HG03460 (cell line): ENCODE data around the gene MUC5AC.
"Not testable (repeated sequence)": the region's sequence is repeated elsewhere in the genome, so short reads cannot be mapped to it uniquely, and the experiment has no call there.

Source experiments
- ATAC-seq: cut with Tn5 transposase; IDR thresholded peaks from one replicate; pipeline ENCODE4 v1.9.1; 2021; ENCODE audit not compliant: unreplicated experiment

Gene MUC5AC

DNA sequence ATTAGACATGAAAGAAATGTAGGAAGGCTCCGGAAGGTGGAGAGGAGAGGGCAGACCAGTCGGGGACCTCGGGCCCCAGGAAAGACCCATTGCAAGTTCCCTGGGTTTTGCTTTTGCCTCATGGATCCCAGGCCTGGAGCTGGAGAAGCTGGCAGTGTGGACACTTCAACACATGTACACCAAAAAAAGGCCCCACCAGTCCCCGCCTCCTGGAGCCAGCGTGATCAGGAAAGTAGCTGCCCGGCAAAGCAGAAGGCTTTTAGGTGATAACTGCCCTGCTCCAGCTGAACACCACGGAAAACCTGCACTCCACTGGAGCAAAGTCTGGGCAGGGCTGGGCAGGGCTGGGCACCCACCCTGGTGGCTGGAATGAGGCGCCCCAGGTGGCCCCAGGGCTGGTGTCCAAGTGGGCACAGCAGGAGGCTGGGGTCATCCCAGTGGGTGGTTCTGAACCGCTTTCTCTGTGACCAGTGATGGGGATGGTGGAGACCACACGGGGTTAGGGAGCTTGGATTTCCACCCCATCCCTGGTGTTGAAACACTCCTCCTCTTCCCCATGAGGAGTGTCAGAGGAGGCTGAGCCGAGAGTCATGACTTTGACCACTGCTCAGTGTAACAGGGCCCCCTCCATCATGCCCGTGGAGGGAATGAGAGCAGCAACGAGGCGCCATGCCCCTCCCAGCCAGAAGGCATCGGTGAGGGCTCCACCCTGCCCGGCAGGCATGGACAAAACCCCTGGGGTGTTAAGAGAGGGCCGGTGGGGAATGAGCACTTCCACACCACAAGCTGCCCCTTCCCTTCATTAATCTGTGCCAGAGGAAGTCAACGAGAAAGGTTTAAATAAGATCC, 16.9 kb upstream of the MUC5AC start:
- ATAC-seq, result no peak

DNA sequence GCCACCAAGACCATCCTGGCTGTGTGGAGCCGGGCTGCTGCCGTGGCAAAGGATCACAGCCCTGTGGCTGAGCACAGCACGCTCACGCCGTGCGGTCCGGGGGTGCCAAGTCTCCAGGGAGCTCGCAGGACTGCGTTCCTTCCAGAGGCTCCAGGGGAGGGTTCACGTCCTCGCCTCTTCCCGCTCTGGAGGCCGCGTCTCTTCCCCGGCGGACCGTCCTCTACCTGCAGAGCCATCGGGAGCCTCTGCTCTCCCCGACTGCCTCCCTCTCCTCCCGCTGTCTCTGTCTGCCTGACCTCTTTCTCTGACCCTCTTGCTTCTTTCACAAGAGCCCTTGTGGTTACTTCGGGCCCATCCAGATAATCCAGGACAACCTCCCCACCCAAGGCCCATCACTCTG, 11.4 kb upstream of the MUC5AC start:
- ATAC-seq, result no peak

DNA sequence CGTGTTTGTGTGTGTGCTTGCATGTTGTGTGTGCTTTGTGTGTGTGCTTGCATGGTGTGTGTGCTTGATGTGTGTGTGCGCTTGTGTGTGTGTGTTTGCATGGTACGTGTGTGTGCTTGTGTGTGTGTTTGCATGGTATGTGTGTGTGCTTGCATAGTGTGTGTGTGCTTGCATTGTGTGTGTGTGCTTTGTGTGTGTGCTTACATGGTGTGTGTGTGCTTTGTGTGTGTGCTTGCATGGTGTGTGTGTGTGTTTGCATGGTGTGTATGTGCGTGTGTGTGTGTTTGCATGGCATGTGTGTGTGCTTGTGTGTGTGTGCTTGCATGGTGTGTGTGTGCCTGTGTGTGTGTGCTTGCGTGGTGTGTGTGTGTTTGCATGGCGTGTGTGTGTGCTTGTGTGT, 10.0 kb upstream of the MUC5AC start:
- ATAC-seq, result no peak

DNA sequence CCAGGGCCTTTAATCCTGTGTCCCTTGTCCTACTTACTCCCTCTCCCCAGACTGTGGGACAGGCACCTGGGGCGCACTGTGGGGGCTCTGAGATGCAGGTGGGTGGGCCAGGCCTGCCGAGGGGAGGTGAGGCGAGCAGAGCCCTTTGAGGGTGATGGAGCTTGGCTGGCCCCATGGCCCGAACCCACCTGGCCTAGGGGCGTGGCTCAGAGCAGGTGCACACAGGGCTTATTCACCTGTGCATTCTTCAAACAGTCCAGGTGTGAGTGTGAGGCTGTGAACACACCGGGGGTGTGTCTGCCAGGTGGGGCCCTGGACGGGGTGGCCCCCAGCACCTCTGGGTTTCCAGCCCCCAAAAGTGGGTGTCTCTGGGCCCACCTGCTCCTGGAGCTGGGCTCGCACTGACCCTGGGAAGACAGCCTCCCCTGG, 9.0 kb upstream of the MUC5AC start:
- ATAC-seq, result no peak

DNA sequence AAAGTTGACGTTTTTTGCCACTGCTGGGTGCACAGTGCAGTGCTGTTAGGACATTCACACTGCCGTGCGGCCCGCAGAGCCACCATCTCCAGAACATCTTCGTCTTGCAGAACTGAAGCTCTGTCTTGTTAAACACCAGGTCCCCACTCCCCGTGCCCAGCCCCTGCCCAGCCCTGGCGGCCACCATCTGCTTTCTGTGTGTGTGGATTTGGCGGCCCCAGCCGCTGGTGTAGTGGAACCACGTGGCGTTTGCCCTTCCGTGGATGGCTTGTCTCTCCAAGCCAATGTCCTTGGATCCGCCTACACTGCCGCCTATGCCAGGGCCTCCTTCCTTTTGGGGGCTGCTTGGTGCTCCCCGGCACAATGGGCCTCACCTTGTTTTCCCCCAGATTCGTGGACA, 8.2 kb upstream of the MUC5AC start:
- ATAC-seq, result no peak

DNA sequence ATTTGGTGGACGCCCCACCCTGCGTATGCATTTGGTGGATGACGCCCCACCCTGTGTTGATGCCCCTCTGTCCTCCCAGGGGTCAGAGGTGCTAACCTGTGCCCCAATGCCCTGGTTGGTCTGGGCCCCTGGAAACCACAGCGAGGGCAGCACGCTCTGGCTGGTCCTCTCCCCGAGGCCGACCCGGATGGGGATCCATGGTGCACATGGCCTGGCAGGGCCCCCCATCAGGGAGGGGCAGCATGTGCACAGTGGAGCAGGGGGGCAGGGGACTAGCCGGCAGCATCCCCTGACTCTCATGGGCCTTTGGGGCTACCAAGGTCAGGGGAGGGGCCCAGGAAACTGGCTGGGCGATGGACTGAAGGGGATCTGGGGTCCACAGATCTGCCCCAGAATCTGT, 7.6 kb upstream of the MUC5AC start:
- ATAC-seq, result no peak

DNA sequence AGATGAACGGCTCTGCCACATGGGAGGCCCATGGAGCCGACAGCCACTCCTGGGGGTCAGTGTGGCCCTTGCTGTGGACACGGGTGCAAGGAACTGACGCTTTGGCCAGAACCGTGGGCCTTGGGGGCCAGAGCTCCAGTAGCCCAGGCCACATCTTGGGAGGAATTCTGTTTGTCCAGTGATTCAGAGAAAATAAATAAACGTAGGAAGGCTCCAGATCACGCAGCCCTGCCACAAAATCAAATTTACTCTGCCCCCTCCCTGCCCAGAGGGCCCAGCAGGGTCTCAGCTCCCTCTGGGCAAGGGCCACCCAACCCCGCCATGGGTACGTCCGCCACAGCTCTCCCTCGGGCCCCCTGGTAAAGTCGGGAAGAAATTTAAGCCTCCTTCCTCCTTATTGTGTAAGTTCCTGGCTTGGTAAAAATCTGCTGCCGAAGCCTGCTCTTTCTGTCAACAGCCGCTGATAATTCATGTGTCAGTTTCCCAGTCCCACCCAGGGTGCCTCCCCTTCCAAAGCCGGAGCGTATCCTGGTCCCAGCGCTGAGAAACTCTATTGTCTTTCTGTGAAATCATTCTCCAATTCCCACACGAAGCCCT, 6.9 kb upstream of the MUC5AC start:
- no peak for ATAC-seq

DNA sequence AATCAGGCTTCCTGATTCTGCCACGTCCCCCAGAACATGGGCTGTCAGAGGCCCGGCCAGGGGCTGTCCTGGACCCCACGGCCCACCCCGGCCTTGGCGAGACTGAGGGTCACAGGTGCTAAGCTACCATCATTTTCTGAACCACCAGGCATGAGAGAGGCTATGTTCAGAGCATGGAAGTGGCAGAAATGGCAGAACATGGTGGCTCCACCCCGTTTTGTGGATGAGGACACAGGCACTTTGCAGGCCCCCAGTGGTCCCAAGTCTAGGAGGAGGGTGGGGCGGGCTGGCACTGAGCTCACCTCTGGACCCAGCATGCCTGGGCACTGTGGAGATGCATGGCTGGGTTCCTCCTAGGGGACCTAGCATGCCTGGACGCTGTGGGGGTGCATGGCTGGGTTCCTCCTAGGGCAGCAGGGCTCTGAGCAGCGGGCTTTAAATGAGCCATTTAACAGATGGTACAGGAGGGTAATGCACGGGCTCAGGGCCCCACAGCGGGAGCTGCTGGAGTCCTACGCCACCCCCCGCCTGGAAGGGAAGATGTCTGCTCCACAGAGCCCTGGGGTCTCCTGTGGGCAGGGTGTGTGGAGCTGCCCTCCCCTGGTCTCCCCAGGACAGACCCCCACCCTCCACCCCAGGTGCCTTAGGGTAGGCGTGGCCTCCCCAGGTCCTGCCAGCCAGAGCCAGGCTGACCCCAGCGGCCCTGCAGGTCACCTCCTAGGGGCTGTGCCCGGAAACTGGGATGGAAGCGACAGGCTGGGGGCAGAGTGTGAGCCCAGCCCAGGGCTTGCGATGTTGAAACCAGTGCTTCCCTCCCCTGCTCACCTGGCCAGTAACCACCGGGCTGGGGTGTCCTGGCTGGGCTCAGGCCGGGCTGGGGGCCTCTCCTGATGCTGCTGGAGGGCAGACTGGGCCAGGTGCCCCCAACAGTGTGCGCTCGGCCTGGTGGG, 6.1 kb upstream of the MUC5AC start:
- no peak for ATAC-seq

DNA sequence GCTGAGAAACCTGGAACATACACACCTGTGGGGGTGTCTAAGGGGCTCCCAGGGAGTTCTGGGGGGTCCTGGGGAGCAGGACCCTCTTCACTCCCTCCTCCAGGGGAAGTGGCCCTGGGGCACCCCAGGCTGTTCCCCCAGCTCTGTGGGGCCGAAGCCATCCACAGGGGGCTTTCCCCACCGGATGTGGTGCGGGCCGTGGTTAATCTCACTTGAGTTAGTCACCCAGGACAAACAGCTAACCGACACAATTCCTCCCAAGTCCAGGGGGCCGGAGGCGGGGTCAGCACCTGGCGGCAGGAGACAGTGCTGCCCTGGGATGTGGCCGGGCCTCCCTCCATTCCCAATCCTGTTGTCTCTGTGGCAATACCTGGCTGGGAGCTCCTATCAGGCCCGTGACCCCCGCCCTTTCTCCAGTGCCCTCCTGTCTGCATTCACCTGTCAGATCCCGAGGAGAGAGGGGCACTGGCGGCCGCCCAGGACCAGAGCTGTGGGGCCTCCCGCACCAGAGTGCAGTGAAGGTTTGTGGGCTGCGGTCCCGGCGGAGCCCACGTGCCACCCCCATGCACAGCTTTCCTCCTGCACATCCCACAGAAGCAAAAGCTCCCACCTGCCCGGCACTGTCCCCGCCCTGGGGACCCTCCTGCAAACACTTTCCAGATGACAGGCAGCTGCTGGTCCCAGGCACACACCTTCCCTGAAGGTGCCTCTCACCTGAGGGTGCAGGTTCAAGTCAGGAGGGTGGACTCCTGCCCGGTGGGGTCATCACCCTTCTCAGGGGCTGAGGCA, 5.2 kb upstream of the MUC5AC start:
- ATAC-seq, result no peak

DNA sequence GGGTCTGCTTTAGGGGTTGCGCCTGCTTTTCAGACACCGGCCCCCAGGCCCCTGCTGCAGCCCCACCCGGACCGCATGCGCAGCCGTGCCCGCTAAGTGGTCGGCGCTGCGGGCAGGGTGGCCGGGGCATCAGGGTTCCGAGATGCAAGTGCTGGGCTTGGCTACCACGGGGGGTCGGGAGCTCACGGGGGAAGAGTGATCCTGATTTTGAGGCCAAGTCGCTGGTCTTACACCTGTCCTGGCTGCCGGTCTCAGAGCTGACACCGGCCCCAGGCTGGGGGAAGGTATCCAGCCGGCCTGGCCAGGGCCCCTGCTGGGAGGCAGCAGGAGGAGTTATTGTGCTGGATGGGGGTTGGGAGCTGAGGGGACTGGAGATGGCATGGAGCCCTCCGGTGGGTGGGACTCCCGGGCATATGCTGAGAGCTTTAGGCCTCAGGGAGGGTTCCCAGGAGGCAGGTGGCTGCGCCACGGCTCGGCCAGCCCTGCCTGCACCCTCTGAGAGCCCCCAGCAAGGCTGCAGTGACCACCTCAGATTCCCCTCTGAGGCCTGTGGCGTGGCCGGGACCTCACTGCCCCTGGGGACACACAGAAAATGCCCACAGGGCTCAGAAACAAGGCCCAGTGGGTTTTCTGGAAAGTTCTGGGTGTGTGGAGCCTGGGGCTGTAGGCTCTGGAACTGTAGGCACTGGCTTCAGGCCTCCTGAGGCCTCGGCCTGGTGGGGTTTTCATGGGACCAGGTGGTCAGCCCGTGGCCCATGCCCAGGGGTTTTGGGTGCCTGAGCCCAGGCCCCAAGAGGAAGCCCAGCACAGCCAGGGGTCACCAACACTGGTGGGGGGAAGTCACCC, 4.4 kb upstream of the MUC5AC start:
- ATAC-seq, result no peak

DNA sequence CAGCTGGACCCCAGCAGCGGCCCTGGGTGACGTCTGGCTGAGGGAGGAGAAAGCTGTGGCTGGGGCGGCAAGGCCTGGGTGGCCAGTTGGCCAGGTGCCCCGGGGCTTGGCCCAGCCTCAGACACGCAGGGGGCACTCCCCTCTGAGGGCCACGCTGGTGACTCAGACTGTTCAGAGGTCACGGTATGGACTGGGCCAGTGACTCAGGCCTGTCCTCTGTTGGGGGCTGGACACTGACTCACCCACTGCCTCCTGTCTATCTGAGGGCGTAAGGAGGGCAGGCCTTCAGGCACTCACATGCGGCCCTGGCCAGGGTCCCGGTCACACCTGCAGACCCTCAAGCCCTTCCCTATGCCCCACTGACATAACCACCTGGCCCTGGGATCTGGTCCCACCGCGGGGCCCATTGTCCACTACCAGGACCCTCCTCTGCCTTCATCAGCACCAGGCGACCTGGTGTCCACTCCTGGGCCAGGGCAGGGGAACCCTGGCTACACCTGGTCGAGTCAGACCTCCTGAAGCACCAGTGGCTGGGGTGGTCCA, 3.7 kb upstream of the MUC5AC start:
- no peak for ATAC-seq

DNA sequence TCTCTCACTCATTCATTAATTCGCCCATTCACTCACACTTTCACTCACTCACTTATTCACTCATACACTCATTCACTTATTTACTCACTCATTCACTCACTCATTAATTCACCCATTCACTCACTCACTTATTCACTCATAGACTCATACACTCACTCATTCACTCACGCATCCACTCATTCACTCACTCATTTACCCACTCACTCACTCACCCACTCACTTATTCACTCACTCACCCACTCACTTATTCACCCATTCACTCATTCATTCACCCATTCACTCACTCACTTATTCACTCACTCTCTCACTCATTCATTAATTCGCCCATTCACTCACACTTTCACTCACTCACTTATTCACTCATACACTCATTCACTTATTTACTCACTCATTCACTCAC, 3.1 kb upstream of the MUC5AC start:
- not testable (repeated sequence) for ATAC-seq

DNA sequence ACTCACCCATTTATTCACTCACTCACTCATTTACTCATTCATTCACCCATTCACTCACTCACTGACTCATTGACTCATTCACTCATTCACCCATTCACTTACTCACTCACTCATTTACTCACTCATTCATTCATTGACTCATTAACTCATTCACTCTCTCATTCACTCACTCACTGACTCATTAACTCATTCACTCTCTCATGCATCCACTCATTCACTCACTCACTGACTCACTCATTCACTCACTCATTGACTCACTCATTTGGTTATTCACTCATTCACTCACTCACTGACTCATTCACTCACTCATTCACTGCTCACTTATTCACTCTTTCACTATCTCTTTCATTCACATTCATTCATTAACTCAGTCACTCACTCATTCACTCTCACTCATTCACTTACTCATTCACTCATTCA, 2.5 kb upstream of the MUC5AC start:
- no peak for ATAC-seq

DNA sequence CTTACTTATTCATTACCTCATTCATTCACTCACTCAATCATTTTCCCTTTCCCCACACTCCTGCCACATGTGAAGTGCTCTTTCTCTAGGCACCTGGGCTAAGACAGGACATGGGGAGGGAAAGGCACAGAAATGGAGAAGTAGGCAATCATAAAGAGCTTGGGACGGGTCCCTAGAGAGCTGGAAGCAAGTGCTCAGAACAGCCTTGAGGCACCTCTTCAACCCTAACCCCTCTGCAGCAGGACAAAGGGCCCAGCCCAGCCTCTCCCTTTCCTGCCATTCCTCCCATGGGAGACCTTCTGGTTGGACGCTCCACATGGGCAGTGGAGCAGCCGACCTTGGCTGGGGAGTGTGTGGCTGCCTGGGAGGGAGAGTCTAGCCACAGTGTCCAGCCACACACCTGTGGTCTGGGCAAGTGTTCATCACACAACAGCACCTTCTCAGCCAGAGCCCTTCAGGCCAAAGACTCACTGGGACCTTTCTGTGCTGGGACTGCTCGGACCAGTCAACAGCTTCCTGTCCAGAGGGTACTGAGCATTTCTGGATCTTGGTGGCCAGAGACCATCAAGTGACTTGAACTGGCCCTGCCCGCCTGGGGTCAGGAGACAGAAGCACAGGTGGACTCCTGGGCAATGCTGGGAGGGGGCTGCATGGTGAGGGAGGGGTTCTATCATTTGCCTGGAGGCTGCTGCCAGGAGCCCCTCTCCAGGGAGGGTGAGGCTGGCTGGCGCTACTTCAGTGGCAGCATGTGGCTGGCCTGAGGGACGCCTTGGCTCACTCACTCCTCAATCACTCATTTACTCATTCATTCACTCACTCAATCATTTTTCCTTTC, 1.0 kb upstream of the MUC5AC start:
- no peak for ATAC-seq

DNA sequence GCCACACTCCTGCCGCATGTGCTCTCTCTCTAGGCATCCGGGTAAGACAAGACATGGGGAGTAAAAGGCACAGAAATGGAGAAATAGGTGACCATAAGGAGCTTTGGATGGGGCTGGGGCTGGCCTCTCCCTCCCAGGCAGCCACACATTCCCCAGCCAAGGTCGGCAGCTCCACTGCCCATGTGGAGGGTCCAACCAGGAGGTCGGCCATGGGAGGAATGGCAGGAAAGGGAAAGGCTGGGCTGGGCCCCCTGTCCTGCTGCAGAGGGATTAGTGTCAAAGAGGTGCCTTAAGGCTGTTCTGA, 460 bp upstream of the MUC5AC start:
- no peak for ATAC-seq

DNA sequence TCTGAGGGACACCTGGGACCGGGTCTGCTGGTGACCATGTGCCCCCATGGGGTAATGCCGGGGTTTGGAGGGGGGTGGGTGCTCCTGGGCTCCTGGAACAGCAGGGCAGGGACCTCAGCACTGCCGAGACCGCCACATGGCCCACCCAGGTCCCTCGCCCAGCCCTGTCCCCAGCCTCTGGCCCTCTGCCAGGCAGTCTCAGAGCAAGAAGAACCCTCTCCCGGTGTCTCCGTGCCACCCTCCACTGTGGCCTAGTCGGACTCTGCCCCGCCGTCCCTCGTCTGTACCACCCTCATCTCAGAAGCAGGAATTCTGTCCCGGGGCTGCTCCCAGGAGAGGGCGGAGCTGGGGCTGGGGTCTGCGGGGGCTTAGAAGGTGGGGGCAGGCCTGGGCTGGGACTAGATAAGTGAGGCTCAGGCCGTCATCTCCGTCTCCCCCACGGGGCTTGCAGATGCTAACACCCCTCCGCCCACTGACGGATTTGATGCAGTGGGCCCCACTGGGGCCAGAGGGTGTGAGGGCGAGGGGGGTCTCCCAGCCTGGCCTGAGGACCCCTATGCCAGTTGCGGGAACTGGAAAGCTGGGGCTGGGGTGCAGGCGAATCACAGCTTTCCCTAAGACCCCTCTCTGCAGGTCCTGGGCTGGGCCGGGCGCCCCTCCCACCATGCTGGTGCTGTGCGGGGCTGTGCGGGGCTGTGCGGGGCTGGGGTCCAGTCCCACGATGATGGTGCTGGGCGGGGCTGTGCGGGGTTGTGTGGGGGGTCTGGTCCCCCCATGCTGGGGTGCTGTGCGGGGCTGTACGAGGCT, 1.1 kb downstream of the MUC5AC start:
- ATAC-seq, result no peak

DNA sequence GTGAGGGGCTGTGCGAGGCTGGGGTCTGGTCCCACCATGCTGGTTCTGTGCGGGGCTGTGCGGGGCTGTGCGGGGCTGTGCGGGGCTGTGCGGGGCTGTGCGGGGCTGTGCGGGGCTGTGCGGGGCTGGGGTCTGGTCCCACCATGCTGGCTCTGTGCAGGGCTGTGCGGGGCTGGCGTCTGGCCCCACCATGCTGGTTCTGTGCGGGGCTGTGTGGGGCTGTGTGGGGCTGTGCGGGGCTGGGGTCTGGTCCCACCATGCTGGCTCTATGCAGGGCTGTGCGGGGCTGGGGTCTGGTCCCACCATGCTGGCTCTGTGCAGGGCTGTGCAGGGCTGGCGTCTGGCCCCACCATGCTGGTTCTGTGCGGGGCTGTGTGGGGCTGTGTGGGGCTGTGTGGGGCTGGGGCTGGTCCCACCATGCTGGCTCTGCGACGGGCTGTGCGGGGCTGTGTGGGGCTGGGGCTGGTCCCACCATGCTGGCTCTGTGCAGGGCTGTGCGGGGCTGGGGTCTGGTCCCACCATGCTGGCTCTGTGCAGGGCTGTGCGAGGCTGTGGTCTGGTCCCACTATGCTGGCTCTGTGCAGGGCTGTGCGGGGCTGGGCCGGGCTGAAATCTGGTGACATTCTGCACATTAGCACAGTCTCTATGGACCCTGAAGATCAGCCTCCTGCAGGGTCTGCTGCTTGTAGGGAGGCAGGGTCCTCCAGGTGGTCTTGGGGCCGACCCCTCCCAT, 1.9 kb downstream of the MUC5AC start:
- not testable (repeated sequence) for ATAC-seq
